NCI-H146 treated with DMSO at 0.1 percent for 48 hours (cell line): ENCODE measurements around the gene RDH11.
"Not testable (repeated sequence)": the region's sequence is repeated elsewhere in the genome, so short reads cannot be mapped to it uniquely, and the experiment has no call there.

Experiments used
- DNase-seq: peaks from one replicate; lab custom pipeline; 2025; ENCODE audit not compliant: unreplicated experiment; lab: John Stamatoyannopoulos, UW

The RDH11 gene, protein sequence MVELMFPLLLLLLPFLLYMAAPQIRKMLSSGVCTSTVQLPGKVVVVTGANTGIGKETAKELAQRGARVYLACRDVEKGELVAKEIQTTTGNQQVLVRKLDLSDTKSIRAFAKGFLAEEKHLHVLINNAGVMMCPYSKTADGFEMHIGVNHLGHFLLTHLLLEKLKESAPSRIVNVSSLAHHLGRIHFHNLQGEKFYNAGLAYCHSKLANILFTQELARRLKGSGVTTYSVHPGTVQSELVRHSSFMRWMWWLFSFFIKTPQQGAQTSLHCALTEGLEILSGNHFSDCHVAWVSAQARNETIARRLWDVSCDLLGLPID

GRCh38 chr14:67695394-67695949 is at the start of gene RDH11:
Gene RDH11 (minus strand): TSS chr14:67695764. CDS start chr14:67695703, 61 bp downstream.
- peak; percentile 74 for DNase-seq

DNA sequence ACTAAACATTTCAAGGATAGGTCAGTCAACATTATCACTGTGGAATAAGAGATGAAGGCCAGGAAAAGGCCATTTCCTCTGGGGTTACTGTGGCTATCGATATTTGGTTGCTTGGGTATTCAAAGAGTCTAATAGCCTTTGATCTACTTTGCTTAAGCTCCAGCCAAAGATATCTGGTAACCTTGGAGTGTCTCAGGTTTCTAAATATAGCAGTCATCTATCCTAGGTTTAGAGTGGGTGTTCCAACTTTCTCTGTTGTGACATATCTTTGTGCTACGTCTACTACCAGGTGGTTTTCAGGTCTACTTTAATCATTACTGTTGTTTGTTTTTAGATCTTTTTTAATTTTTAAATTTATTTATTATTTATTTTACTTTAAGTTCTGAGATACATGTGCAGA is 48.5 kb upstream of the RDH11 start:
- DNase-seq, result no peak

DNA sequence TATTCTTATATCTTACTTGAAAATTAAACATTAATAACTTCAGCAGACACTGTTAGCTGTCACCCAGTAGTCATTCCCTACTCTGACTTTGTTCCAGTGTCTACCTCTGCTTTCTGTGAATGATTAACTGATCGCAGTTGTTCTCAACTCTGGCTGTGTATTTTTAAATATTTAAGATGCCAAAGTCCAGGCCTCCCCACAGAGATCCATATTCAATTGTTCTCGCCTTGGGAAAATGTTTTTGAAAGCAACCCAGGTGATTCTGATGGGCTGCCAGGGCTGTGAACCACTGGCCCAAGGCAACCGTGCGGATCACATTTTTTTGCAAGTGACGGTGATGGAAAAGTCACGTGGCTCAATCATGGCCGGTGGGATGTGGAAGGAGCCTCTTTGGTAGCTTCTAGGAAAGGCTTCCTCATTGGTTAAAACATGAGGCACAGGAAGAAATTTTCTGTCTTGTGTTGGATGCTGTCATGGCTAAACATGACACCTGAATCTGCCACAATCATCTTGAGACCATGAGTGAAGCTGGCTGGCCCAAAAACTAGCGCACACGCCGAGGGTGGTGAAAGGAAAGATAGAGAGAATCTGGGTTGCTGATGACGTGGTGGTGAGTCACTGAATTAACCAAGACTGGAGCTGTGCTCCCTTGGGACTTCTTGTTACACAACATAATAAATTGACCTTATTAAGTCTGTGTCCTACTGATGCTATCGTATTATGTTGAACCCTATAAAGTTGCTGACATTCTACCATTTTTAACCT is 43.4 kb upstream of the RDH11 start:
- no peak for DNase-seq

- no peak for DNase-seq
Observed at GRCh38 chr14:67736771-67737170, 41.2 kb upstream of the RDH11 start.

GRCh38 chr14:67735336-67736147 is 40.0 kb upstream of the RDH11 start:
- DNase-seq, result no peak

- no peak for DNase-seq
Observed at GRCh38 chr14:67734675-67735074, 39.1 kb upstream of the RDH11 start.

DNA sequence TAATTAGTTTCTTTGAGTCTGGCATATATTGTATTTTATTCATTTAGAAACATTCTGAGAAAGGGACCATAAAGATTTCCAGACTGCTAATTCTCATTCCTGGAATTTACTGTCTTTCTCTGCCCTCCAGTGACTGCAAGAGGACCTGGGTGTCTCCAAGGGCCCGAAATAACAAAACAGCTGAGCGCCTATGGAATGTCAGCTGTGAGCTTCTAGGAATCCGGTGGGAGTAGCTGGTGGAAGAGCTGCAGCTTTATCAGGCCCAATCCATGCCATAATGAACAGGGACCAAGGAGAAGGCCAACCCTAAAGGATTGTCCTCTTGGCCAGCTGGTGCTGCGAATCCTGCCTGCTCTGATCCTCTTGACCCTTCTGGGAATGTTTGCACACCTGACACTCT is 38.1 kb upstream of the RDH11 start:
- DNase-seq, result no peak

GRCh38 chr14:67729072-67729885 is 33.7 kb upstream of the RDH11 start:
- no peak for DNase-seq

- DNase-seq, result no peak
Observed at GRCh38 chr14:67728258-67728657, 32.7 kb upstream of the RDH11 start.

DNA sequence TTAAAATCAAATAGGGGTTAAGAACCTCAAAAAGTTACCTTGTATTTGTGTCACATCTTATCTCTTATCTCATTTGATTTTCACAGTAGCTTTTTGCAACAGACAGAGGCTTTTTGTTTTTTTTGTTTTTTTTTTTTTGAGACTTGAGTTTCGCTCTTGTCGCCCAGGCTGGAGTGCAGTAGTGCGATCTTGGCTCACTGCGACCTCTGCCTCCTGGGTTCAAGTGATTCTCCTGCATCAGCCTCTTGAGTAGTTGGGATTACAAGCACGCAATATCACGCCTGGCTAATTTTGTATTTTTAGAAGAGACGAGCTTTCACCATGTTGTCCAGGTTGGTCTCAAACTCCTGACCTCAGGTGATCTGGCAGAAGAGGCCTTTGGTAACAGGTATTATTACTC is 31.8 kb upstream of the RDH11 start:
- no peak for DNase-seq

DNA sequence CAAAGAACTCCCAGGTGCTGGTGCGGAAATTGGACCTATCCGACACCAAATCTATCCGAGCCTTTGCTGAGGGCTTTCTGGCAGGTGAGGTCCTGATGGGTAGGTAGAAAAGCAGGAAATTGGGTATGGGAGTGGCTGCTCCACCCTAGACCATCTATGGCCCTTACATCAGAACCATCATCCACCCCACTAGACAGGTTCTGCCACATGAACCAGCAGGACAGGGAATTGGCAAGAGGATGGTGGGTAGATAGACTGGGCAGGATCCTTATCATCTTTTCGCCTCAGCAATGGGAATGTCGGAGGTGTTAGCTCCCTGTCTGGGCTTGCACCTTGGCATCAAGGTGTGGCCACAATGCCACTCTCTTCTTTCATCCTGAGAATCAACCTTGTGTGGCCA is 29.6 kb upstream of the RDH11 start:
- DNase-seq, result no peak

- DNase-seq, result peak; percentile 31
Observed at GRCh38 chr14:67722293-67722692, 26.7 kb upstream of the RDH11 start.

- no peak for DNase-seq
Observed at GRCh38 chr14:67721875-67722274, 26.3 kb upstream of the RDH11 start.

DNA sequence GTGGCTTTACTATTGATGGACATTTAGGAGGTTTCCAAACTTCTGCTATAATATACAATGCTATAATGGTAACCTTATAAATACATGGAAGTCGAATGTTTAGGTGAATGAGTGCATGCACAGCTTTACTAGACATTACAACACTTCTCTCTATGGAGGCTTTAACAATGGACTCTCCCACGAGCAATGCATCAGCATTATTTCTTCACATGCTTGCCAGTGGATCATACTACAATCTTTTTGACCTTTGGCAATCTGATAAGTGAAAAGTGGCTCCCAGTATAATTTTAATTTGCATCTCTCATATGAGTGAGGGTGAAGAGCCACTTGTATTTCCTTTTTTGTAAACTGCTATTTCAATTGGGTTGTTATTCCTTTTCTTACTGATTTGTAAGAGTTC is 24.3 kb upstream of the RDH11 start:
- DNase-seq, result no peak

- not testable (repeated sequence) for DNase-seq
Observed at GRCh38 chr14:67719385-67719784, 23.8 kb upstream of the RDH11 start.

DNA sequence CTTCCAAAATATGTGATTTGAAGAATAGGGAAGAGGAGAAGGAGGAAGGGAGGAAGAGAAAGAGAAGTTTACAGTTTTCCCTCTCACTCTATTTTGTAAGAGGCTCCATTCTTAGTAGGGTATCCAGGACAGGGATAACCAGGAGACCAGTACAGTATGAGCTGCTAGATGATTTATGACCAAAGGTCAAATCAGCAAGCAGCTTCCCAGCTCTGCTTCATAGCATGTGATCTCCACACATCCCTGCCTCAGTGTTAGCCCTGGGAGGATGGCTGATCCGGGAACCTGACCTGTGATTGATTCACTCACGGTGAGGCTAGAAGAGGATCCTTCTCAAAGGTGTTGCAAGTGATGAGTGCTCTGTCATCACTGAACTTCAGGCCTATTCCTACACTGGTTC is 22.7 kb upstream of the RDH11 start:
- DNase-seq, result no peak

GRCh38 chr14:67717048-67717447 is 21.5 kb upstream of the RDH11 start:
- no peak for DNase-seq

DNA sequence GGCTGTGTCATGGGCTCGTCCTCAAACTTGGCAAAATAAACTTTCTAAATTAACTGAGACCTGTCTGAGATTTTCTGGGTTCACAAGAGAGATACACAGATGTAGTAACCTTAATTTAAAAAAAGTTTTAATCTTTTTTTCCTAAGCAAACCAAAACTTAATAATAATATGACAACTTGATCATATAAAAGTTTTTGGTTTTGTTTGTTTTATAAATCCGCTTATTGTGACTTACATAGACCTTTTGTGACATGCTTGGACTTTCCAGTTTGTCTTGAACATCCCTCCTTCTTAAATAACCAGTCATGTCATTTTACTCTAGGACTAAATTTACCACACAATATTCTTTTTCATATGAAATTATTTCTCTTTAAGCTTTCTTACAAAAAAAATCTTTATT is 14.6 kb upstream of the RDH11 start:
- DNase-seq, result no peak

GRCh38 chr14:67709796-67710195 is 14.2 kb upstream of the RDH11 start:
- not testable (repeated sequence) for DNase-seq

- not testable (repeated sequence) for DNase-seq
Observed at GRCh38 chr14:67709346-67709745, 13.8 kb upstream of the RDH11 start.

DNA sequence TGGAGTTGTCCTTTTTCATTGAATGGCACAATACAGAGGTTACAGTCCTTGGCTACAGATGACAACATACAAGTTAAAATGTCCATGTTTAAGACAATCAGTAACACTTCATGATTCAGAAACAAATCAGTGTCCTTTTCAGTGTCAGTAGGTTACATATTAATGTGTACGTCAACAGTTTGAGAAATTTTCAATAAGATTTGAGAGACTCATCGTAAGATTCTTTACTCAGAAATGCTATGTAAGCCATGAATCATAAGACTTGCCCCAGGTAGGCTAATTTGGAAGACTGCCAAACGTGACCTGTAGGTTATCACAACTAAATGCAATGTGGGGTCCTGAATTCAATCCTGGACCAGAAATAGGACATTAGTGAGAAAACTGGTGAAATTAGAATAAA is 9.6 kb upstream of the RDH11 start:
- no peak for DNase-seq
